K562 (cell line): ENCODE results near the gene KIF23. TPM values are rescaled to one million over a fixed set of nuclear protein-coding genes. Genes with fewer than 3 reads are reported as not detected.

ENCODE experiments used
- ATAC-seq: fragments of 200-7000 bp; cut with Tn5 transposase; 3 replicates; pipeline ENCODE4 v1.9.1; 2020; ENCODE audit warnings: moderate library complexity
- BruUV-seq: library from RNA; stranded (reverse); fragments of 400-500 nt; replicated peaks from 2 replicates; lab custom pipeline; 2021; lab: Mats Ljungman, UMichigan
- CTCF ChIA-PET: fragments of 300-600 bp; formaldehyde crosslinking; extraction: SDS; loops from one replicate; lab custom pipeline; 2021; ENCODE audit warnings: low intra/inter-chr PET ratio; lab: Yijun Ruan, JAX
- POLR2A ChIA-PET: fragments of 300-600, 350-650 bp; sonication (Branson Sonifier 250); formaldehyde crosslinking; extraction: SDS; loops from one replicate; lab custom pipeline; 2021; ENCODE audit warnings: antibody characterized with exemption, inconsistent platforms; lab: Yijun Ruan, JAX
- DNase-seq, 4 experiments: peaks; one replicate each; pipeline versions ENCODE4 v3.0.0 to v3.0.0-alpha.2; 2011 to 2018; ENCODE audit warnings: low spot score in 3 of 4, mixed read lengths in 3 of 4; ENCODE audit errors: extremely low read depth in 1 of 4
- FAIRE-seq: peaks from 2 replicates; lab custom pipeline; 2011; peaks lifted over from hg19 to GRCh38; lab: Jason Lieb, UNC
- H2AFZ ChIP-seq: 2 replicates; pipeline ENCODE4 v1.6.0; 2011; ENCODE audit warnings: low read depth, low read length, control low read depth, inconsistent platforms
- H3K27ac ChIP-seq: fragments of 200-600 bp; 3 replicates; pipeline ENCODE4 v1.8.0; 2011; ENCODE audit warnings: low read depth, mild to moderate bottlenecking, control low read depth, inconsistent platforms, low read length, moderate library complexity, mixed read lengths; ENCODE audit errors: extremely low read depth
- H3K27me3 ChIP-seq, 2 experiments: fragments of 300-600 bp in 1 of 2; 2 replicates in 1 of 2; 3 replicates in 1 of 2; pipeline versions ENCODE4 v1.6.0 to v1.8.0; 2011; ENCODE audit warnings: inconsistent platforms in 2 of 2, low read length in 2 of 2, mild to moderate bottlenecking in 1 of 2, mixed read lengths in 1 of 2, moderate library complexity in 1 of 2; ENCODE audit not compliant: control insufficient read depth in 2 of 2, insufficient read depth in 2 of 2
- H3K36me3 ChIP-seq: fragments of 300-600 bp; 3 replicates; pipeline ENCODE4 v1.8.0; 2011; ENCODE audit warnings: mild to moderate bottlenecking, low read length, inconsistent platforms; ENCODE audit not compliant: control insufficient read depth, insufficient read depth
- H3K4me1 ChIP-seq, 2 experiments: fragments of 200-600 bp in 1 of 2; replicated peaks in 1 of 2; 2 replicates in 1 of 2; 3 replicates in 1 of 2; pipeline versions ENCODE4 v1.5.1 to v1.8.0; 2011; ENCODE audit warnings: inconsistent platforms in 2 of 2, low read length in 2 of 2, mild to moderate bottlenecking in 1 of 2, mixed read lengths in 1 of 2, moderate library complexity in 1 of 2; ENCODE audit not compliant: control insufficient read depth in 2 of 2, insufficient read depth in 2 of 2
- H3K4me2 ChIP-seq: 2 replicates; pipeline ENCODE4 v1.6.1; 2011; ENCODE audit warnings: low read length, control low read depth, inconsistent platforms, mixed read lengths; ENCODE audit not compliant: insufficient read depth
- H3K4me3 ChIP-seq: fragments of 200-600 bp; sonication (generic), shearing (Covaris generic); 2 replicates; pipeline ENCODE4 v1.5.1; 2016; ENCODE audit warnings: control low read depth, inconsistent platforms
- H3K79me2 ChIP-seq: fragments of 200-600 bp; 3 replicates; pipeline ENCODE4 v1.8.0; 2011; ENCODE audit warnings: low read length, inconsistent platforms; ENCODE audit not compliant: control insufficient read depth, insufficient read depth
- H3K9ac ChIP-seq, 2 experiments: 2 replicates each; pipeline versions ENCODE4 v1.6.0 to v1.6.1; 2011; ENCODE audit warnings: low read depth in 2 of 2, low read length in 2 of 2, control low read depth in 1 of 2, inconsistent platforms in 1 of 2, mild to moderate bottlenecking in 1 of 2, mixed read lengths in 1 of 2; ENCODE audit not compliant: insufficient read depth in 1 of 2
- H3K9me1 ChIP-seq: one replicate; pipeline ENCODE4 v1.6.0; 2011; ENCODE audit warnings: inconsistent platforms, mild to moderate bottlenecking, low read length, moderate library complexity; ENCODE audit not compliant: control insufficient read depth, insufficient read depth
- H3K9me3 ChIP-seq: replicated peaks from 2 replicates; pipeline ENCODE4 v1.5.1; 2011; ENCODE audit warnings: low read depth, low read length, inconsistent platforms; ENCODE audit not compliant: control insufficient read depth, insufficient read depth
- H4K20me1 ChIP-seq: replicated peaks from 2 replicates; pipeline ENCODE4 v1.6.1; 2011; ENCODE audit warnings: low read length, inconsistent platforms, mixed read lengths; ENCODE audit not compliant: control insufficient read depth, insufficient read depth
- HIVEP1 ChIP-seq: fragments of 250-450 bp; sonication (Bioruptor Pico); IDR thresholded peaks from 2 replicates; pipeline ENCODE4 v1.4.0; 2020; ENCODE audit warnings: mild to moderate bottlenecking
- SUPT5H ChIP-seq: fragments of 450-650 bp; IDR thresholded peaks from 2 replicates; pipeline ENCODE4 v1.6.1; 2016
- whole genome bisulfite sequencing: fragments of 100-300 bp; shearing (Covaris generic); methylation state at CpG from one replicate; pipeline ENCODE4 v1.1.6; 2016; ENCODE audit warnings: low coverage, mixed read lengths; ENCODE audit not compliant: insufficient coverage; ENCODE audit errors: missing lambda C conversion rate; 5-methylcytosine and 5-hydroxymethylcytosine counted together
- in situ Hi-C: fragments of 300-500 bp; cut with MboI; formaldehyde crosslinking; loops from 4 replicates; pipeline ENCODE4 v1.15.0; 2018; ENCODE audit warnings: inconsistent platforms, mixed read lengths
- intact Hi-C: fragments of 100-400 bp; cut with micrococcal nuclease; formaldehyde crosslinking; loops from 2 replicates; pipeline ENCODE4 v1.14.2; 2022
- polyA plus RNA-seq, 8 experiments: library from polyadenylated mRNA; depleted of rRNA in 4 of 8; stranded (reverse) in 5 of 8; unstranded in 3 of 8; fragments of >200 nt; fragmentation: Nextera tagmentation in 2 of 8; fragmentation: Illumina TruSeq in 1 of 8; extraction: Ambion mirVana in 2 of 8; extraction: Trizol in 1 of 8; gene quantifications; 2 replicates each; pipeline versions ENCODE4 v1.2.1 to v1.2.3, GENCODE V29; 2011 to 2014; ENCODE audit warnings: inconsistent platforms in 1 of 8, missing spikeins in 1 of 8
- total RNA-seq, 7 experiments: library from RNA; depleted of rRNA in 6 of 7; stranded (reverse); fragments of >200 nt in 6 of 7; fragmentation: Illumina TruSeq in 2 of 7; extraction: Trizol in 2 of 7; gene quantifications; 2 replicates each; pipeline versions ENCODE4 v1.2.1 to v1.2.3, GENCODE V29; 2011 to 2021; ENCODE audit warnings: low replicate concordance in 1 of 7
- TF ChIP-seq, protein P1 (sequence below): fragments of 150-350 bp; conservative IDR thresholded peaks from 2 replicates; pipeline ENCODE4 v1.6.1; 2014; ENCODE audit warnings: low read length
- TF ChIP-seq, protein P2 (sequence below), 2 experiments: fragments of 450-650 bp; IDR thresholded peaks; 2 replicates each; pipeline ENCODE4 v1.6.1; 2016
- TF ChIP-seq, protein P3 (sequence below), 2 experiments: fragments of 450-650 bp; IDR thresholded peaks; 2 replicates each; pipeline ENCODE4 v1.6.1; 2016; ENCODE audit warnings: mild to moderate bottlenecking in 2 of 2, borderline replicate concordance in 1 of 2, low read depth in 1 of 2, moderate library complexity in 1 of 2

The KIF23 gene
- total and polyA plus RNA-seq, 9 of the 15 experiments (the other 6 are each of a cell fraction or from before 2014, with no cell fraction given): 29.4 to 58.2 (median 41.9) TPM

GRCh38 chr15:69462493-69463181 lies 48.5 kb downstream of the KIF23 start (continued):
- TF ChIP-seq, protein P1, sequence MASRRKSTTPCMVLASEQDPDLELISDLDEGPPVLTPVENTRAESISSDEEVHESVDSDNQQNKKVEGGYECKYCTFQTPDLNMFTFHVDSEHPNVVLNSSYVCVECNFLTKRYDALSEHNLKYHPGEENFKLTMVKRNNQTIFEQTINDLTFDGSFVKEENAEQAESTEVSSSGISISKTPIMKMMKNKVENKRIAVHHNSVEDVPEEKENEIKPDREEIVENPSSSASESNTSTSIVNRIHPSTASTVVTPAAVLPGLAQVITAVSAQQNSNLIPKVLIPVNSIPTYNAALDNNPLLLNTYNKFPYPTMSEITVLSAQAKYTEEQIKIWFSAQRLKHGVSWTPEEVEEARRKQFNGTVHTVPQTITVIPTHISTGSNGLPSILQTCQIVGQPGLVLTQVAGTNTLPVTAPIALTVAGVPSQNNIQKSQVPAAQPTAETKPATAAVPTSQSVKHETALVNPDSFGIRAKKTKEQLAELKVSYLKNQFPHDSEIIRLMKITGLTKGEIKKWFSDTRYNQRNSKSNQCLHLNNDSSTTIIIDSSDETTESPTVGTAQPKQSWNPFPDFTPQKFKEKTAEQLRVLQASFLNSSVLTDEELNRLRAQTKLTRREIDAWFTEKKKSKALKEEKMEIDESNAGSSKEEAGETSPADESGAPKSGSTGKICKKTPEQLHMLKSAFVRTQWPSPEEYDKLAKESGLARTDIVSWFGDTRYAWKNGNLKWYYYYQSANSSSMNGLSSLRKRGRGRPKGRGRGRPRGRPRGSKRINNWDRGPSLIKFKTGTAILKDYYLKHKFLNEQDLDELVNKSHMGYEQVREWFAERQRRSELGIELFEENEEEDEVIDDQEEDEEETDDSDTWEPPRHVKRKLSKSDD: no peak

GRCh38 chr15:69463182-69463756 lies 49.1 kb downstream of the KIF23 start:
- ChIA-PET CTCF (no interaction called here), POLR2A (interaction anchor here (0.6 to 3.8 kb wide), 7 partner anchors 8 to 678 kb away, joined by 3 to 127 read pairs (median 3); partner anchors contain the start of gene RPLP1)
- Histone ChIP-seq H3K9ac (peak overlapping the region; percentile 90 to 92), H2AFZ (peak overlapping the region; percentile 97), H3K4me2 (peak overlapping the region; percentile 86), H3K4me1 (peaks cover 15 to 33% of the 10 kb centered on the region in 2 experiments; a peak in 4 of 5 replicates), H3K9me1 (no peaks in the 10 kb centered on the region), H3K27me3 (no peaks in the 10 kb centered on the region), H3K36me3 (no peaks in the 10 kb centered on the region), H4K20me1 (no peaks in the 10 kb centered on the region), H3K79me2 (peaks cover 6% of the 10 kb centered on the region; the same call in 2 of the 3 replicates), H3K27ac (peak overlapping the region; percentile 92), H3K4me3 (peak overlapping the region; percentile 45), H3K9me3 (no peaks in the 10 kb centered on the region)
- in situ Hi-C loops (no loop called here), intact Hi-C loops (loop anchor here (2.0 to 10.0 kb wide), 3 partner anchors 48 to 638 kb away; partner anchors contain the start of genes GLCE and KIF23)
- TSS peak; percentile 72 for BruUV-seq
- 23% methylated on average over 13 of the region's 13 CpGs for WGBS
- FAIRE-seq (no peak), ATAC-seq (no peak), DNase-seq (peak in 2 of 4 experiments; percentile 22 to 31)
- TF ChIP-seq HIVEP1 (no peak), SUPT5H (no peak)
- TF ChIP-seq, protein P2, sequence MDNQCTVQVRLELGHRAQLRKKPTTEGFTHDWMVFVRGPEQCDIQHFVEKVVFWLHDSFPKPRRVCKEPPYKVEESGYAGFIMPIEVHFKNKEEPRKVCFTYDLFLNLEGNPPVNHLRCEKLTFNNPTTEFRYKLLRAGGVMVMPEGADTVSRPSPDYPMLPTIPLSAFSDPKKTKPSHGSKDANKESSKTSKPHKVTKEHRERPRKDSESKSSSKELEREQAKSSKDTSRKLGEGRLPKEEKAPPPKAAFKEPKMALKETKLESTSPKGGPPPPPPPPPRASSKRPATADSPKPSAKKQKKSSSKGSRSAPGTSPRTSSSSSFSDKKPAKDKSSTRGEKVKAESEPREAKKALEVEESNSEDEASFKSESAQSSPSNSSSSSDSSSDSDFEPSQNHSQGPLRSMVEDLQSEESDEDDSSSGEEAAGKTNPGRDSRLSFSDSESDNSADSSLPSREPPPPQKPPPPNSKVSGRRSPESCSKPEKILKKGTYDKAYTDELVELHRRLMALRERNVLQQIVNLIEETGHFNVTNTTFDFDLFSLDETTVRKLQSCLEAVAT (IDR thresholded peaks at IDR 0.05): 0 out of 4 replicates have a peak, but pooled peaks of 1 of the 2 experiments have one; percentile 2
- TF ChIP-seq, protein P3, sequence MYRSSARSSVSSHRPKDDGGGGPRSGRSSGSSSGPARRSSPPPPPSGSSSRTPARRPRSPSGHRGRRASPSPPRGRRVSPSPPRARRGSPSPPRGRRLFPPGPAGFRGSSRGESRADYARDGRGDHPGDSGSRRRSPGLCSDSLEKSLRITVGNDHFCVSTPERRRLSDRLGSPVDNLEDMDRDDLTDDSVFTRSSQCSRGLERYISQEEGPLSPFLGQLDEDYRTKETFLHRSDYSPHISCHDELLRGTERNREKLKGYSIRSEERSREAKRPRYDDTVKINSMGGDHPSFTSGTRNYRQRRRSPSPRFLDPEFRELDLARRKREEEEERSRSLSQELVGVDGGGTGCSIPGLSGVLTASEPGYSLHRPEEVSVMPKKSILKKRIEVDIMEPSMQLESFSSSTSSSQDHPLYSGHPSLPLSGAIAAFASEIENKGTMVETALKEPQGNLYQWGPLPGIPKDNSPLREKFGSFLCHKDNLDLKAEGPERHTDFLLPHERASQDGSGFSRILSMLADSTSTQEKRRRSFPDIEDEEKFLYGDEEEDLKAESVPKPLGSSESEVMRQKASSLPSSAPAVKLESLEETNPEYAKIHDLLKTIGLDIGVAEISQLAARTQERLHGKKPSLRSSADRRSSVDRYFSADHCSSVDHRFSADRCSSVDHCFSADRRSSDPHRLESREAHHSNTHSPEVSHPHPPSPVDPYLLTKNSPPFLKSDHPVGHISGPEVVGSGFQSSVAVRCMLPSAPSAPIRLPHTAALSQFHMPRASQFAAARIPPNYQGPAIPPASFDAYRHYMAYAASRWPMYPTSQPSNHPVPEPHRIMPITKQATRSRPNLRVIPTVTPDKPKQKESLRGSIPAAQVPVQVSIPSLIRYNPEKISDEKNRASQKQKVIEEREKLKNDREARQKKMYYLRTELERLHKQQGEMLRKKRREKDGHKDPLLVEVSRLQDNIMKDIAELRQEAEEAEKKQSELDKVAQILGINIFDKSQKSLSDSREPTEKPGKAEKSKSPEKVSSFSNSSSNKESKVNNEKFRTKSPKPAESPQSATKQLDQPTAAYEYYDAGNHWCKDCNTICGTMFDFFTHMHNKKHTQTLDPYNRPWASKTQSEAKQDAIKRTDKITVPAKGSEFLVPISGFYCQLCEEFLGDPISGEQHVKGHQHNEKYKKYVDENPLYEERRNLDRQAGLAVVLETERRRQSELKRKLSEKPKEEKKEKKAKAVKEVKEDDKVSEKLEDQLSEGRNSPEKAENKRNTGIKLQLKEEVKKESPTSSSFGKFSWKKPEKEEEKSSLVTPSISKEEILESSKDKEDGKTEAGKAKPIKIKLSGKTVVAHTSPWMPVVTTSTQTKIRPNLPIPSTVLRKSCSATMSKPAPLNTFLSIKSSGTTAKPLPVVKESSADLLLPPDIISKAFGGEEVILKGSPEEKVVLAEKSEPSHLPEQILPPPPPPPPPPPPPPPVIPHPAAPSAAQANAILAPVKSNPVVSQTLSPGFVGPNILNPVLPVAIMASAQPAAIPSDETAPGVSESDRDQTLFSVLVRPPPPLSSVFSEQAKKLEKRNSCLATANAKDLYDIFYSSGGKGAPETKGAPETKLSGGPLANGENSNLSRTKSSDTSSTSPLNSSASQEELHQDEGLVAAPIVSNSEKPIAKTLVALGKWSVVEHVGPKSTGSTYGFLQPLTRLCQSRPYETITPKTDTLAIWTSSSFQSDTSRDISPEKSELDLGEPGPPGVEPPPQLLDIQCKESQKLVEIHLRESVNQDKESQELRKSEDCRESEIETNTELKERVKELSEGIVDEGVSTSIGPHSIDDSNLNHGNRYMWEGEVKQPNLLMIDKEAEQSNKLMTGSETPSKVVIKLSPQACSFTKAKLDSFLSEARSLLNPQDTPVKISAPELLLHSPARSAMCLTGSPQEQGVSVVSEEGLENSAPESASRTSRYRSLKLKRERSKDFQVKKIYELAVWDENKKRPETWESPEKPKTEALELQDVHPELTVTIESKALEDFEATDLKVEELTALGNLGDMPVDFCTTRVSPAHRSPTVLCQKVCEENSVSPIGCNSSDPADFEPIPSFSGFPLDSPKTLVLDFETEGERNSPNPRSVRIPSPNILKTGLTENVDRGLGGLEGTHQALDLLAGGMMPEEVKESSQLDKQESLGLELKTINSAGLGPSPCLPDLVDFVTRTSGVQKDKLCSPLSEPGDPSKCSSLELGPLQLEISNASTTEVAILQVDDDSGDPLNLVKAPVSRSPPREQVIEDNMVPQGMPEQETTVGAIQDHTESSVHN (IDR thresholded peaks at IDR 0.05; ENCODE audit: borderline replicate concordance in 1 of 2, low read depth in 1 of 2): no peak
